Activated CD4-positive, alpha-beta T cell treated with anti-CD3 and anti-CD28 coated beads, Interleukin-2, amount 10 ng/mL, durations not matched to agents 7 days and 5 days (primary cell): ENCODE measurements around the gene BLTP3B. TPM values are rescaled to one million over a fixed set of nuclear protein-coding genes. Genes with fewer than 3 reads are reported as not detected.
"Not testable (repeated sequence)": the region's sequence is repeated elsewhere in the genome, so short reads cannot be mapped to it uniquely, and the experiment has no call there.

Experiments used
- CTCF ChIA-PET: fragments of 350-600 bp; sonication (Branson Sonifier 250); formaldehyde crosslinking; loops from one replicate; lab custom pipeline; 2021; ENCODE audit warnings: antibody characterized with exemption; lab: Charles Lee
- POLR2A ChIA-PET: fragments of 350-600 bp; sonication (Branson Sonifier 250); formaldehyde crosslinking; loops from one replicate; lab custom pipeline; 2021; ENCODE audit warnings: antibody characterized with exemption; lab: Charles Lee
- DNase-seq: peaks from one replicate; pipeline ENCODE4 v3.0.0-alpha.2; 2020
- H3K27ac Mint-ChIP-seq: one replicate; pipeline ENCODE4 v1.8.0; 2021; ENCODE audit warnings: mild to moderate bottlenecking, moderate library complexity, mixed read lengths
- H3K27me3 Mint-ChIP-seq: one replicate; pipeline ENCODE4 v1.8.0; 2021; ENCODE audit warnings: mixed read lengths
- H3K36me3 Mint-ChIP-seq: one replicate; pipeline ENCODE4 v1.8.0; 2021; ENCODE audit warnings: low read depth, mixed read lengths
- H3K4me1 Mint-ChIP-seq: one replicate; pipeline ENCODE4 v1.8.0; 2021; ENCODE audit warnings: mixed read lengths
- H3K4me3 Mint-ChIP-seq: one replicate; pipeline ENCODE4 v1.8.0; 2021; ENCODE audit warnings: mild to moderate bottlenecking, moderate library complexity, mixed read lengths
- H3K9me3 Mint-ChIP-seq: one replicate; pipeline ENCODE4 v1.8.0; 2021; ENCODE audit warnings: mixed read lengths
- total RNA-seq, 2 experiments: library from RNA; stranded (reverse); gene quantifications; one replicate each; pipeline ENCODE4 v1.2.3, GENCODE V29; 2021

BLTP3B gene
- 10 to 100 TPM; 18.0 to 19.8 TPM for total RNA-seq

DNA sequence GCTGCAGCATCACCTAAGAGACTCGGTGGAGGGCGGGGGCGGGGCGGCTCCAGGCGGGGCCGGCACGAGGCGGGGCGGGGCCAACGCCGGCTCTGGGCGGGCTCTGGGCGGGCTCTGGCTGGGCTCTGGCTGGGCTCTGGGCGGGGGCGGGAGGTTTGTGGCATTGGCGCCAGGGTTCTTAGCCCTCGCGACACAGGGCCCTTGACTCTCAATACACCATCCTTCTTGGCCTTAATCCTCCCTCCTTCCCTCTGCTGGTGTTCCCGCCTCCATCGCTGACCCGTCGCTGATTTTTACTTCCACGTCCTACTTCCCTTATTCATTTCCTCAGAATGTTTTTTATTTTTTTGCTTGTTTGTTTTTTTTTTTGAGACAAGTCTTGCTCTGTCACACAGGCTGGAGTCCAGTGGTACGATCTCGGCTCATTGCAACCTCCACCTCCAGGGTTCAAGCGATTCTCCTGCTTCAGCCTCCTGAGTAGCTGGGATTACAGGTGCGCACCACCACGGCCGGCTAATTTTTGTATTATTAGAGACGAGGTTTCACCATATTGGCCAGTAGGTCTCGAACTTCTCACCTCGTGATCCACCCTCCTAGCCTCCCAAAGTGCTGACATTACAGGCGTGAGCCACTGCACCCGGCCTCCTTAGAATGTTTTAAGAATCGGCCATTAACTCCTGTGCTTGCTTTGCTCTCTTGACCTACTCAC, at the start of gene BLTP3B:
Gene BLTP3B (minus strand): TSS at position 24 of the 709 bp plus-strand sequence. CDS start 239 bp downstream, outside the sequence.
- H3K27ac Mint-ChIP-seq, result peak within 1 kb of the TSS; percentile 98
- DNase-seq, result peak; percentile 87
- H3K27me3 Mint-ChIP-seq, result no peaks in the 10 kb centered on the region
- CTCF ChIA-PET, result interaction anchor here (0.9 to 1.4 kb wide), 2 partner anchors 14 to 42 kb away, joined by 3 to 4 read pairs; no protein-coding TSS in a partner anchor
- POLR2A ChIA-PET, result no interaction called here
- H3K4me1 Mint-ChIP-seq, result peaks cover 40% of the 10 kb centered on the region
- H3K4me3 Mint-ChIP-seq, result peak within 1 kb of the TSS; percentile 81
- no peaks in the 10 kb centered on the region for H3K9me3 Mint-ChIP-seq
- peaks cover 1% of the 10 kb centered on the region for H3K36me3 Mint-ChIP-seq

- ChIA-PET POLR2A (no interaction called here), CTCF (no interaction called here)
- DNase-seq, result no peak
- Mint-ChIP-seq H3K9me3 (no peaks in the 10 kb centered on the region), H3K27me3 (no peaks in the 10 kb centered on the region), H3K4me1 (peaks cover 27% of the 10 kb centered on the region), H3K4me3 (no peak overlapping the region), H3K27ac (no peak overlapping the region), H3K36me3 (peaks cover 36% of the 10 kb centered on the region)
These were observed 47.1 kb upstream of the BLTP3B start for GRCh38 chr12:100189636-100190394.

- POLR2A ChIA-PET, CTCF ChIA-PET, DNase-seq, H3K9me3 Mint-ChIP-seq, H3K27ac Mint-ChIP-seq, H3K4me3 Mint-ChIP-seq, H3K27me3 Mint-ChIP-seq: not testable (repeated sequence)
- H3K36me3 Mint-ChIP-seq, result peaks cover 32% of the 10 kb centered on the region
- peaks cover 32% of the 10 kb centered on the region for H3K4me1 Mint-ChIP-seq
These were observed 46.4 kb upstream of the BLTP3B start for GRCh38 chr12:100188888-100189635.

DNA sequence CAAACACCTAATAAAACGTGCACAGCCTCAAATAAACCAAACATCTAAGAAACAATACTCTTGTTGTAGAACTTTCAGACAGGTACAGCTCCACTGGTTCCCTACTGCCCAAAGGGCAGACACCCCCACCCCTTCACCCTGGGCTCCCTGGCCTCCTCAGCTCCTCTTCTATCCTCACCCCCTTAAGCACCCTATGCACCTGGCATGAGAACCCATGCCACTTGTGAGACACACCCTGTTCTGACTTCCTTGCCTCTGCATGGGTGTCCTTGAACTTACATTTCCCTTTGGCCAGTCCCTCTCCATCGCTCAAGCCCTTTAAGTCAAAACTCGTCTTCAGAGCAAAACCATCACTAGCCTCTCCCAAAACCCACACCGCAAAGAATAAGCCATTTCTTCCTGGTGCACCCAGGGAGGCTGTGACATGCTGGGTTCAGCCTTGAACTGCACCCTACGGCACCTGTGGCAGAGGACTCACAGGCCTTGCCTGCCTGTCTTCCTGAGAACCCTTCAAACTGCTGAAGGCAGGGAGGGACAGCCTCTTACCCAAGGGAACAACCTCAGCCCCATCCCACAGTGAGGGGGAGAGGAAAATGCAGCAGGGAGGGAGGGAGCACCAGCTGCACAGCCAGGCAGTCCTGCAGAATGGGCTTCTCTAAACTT, 45.3 kb upstream of the BLTP3B start:
- peaks cover 29% of the 10 kb centered on the region for H3K36me3 Mint-ChIP-seq
- H3K27ac Mint-ChIP-seq, result no peak overlapping the region
- no peaks in the 10 kb centered on the region for H3K9me3 Mint-ChIP-seq
- DNase-seq, result no peak
- H3K27me3 Mint-ChIP-seq, result no peaks in the 10 kb centered on the region
- POLR2A ChIA-PET, result no interaction called here
- H3K4me1 Mint-ChIP-seq, result peaks cover 31% of the 10 kb centered on the region
- no peak overlapping the region for H3K4me3 Mint-ChIP-seq
- CTCF ChIA-PET, result no interaction called here

GRCh38 chr12:100187068-100187467, 44.4 kb upstream of the BLTP3B start:
- ChIA-PET POLR2A (no interaction called here), CTCF (interaction anchor here (1.6 to 2.0 kb wide), 2 partner anchors 11 to 15 kb away, joined by 5 to 9 read pairs; no protein-coding TSS in a partner anchor)
- Mint-ChIP-seq H3K4me1 (peaks cover 30% of the 10 kb centered on the region), H3K27me3 (no peaks in the 10 kb centered on the region), H3K9me3 (no peaks in the 10 kb centered on the region), H3K36me3 (peaks cover 20% of the 10 kb centered on the region), H3K4me3 (no peak overlapping the region), H3K27ac (no peak overlapping the region)
- DNase-seq, result no peak

GRCh38 chr12:100186071-100186470, 43.4 kb upstream of the BLTP3B start:
- H3K36me3 Mint-ChIP-seq, result peaks cover 16% of the 10 kb centered on the region
- ChIA-PET CTCF (interaction anchor here (0.7 to 2.0 kb wide), 5 partner anchors 9 to 49 kb away, joined by 3 to 9 read pairs (median 5); no protein-coding TSS in a partner anchor), POLR2A (no interaction called here)
- H3K27ac Mint-ChIP-seq, result no peak overlapping the region
- H3K27me3 Mint-ChIP-seq, result no peaks in the 10 kb centered on the region
- H3K4me3 Mint-ChIP-seq, result no peak overlapping the region
- no peaks in the 10 kb centered on the region for H3K9me3 Mint-ChIP-seq
- no peak for DNase-seq
- H3K4me1 Mint-ChIP-seq, result peaks cover 30% of the 10 kb centered on the region

DNA sequence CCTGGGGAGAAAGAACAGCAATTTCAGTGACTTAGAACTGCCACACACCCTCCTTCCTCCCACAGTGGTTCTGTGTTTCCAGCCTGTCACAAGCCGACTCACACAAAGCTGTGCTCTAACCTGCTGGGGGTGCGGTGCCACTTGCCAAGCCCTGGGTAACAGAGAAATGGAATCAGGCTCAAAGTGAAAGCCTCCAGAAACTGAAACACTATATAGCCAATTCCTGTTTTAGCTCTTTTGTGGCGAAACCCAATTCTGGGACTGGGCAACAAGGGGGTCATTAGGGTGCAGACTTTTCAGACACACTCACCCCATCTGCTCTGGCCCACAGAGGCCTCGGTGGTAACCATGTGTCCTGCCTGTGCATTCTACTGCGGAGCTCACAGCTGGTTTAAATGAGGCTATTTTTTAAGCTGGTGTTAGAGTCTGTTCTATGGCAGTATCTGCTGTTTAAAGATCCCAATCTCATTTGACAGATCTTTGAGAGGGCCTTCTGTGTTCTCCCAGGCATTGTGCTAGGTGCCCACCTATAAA, 42.8 kb upstream of the BLTP3B start:
- Mint-ChIP-seq H3K36me3 (peaks cover 21% of the 10 kb centered on the region), H3K4me1 (peaks cover 36% of the 10 kb centered on the region), H3K27ac (peak overlapping the region; percentile 22), H3K27me3 (no peaks in the 10 kb centered on the region), H3K4me3 (no peak overlapping the region), H3K9me3 (no peaks in the 10 kb centered on the region)
- ChIA-PET CTCF (interaction anchor here (0.7 to 2.0 kb wide), 6 partner anchors 10 to 50 kb away, joined by 3 to 9 read pairs (median 4); no protein-coding TSS in a partner anchor), POLR2A (no interaction called here)
- peak; percentile 10 for DNase-seq

- no peaks in the 10 kb centered on the region for H3K27me3 Mint-ChIP-seq
- no peak for DNase-seq
- ChIA-PET CTCF (interaction anchor here (0.8 to 1.3 kb wide), 2 partner anchors 30 to 41 kb away, joined by 3 to 4 read pairs; no protein-coding TSS in a partner anchor), POLR2A (interaction anchor here (0.6 kb wide), 1 partner anchor 352 kb away, joined by 4 read pairs; no protein-coding TSS in a partner anchor)
- no peak overlapping the region for H3K27ac Mint-ChIP-seq
- peaks cover 37% of the 10 kb centered on the region for H3K4me1 Mint-ChIP-seq
- H3K4me3 Mint-ChIP-seq, result no peak overlapping the region
- H3K9me3 Mint-ChIP-seq, result no peaks in the 10 kb centered on the region
- H3K36me3 Mint-ChIP-seq, result peaks cover 16% of the 10 kb centered on the region
These were observed 42.0 kb upstream of the BLTP3B start for GRCh38 chr12:100184549-100185145.

DNA sequence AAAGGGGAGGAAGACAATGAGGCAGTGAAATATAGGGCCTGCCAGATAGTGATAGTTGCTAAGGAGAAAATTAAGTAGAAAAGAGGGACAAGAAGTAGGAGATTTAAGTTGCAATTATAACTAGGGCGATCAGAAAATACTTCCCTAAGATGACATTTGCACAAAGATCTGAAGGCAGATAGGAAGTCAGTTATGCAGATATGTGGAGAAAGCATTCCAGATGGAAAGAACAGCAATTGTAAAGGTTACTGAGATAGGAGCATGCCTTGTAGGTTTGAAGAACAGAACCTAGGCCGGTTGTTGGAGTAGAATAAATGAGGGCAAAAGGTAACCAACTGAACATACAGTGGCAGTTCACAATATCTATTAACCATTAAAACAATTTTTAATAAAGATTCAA, 36.6 kb upstream of the BLTP3B start:
- Mint-ChIP-seq H3K27ac (no peak overlapping the region), H3K4me1 (peaks cover 14% of the 10 kb centered on the region), H3K4me3 (no peak overlapping the region), H3K36me3 (peaks cover 16% of the 10 kb centered on the region), H3K27me3 (no peaks in the 10 kb centered on the region), H3K9me3 (no peaks in the 10 kb centered on the region)
- ChIA-PET CTCF (no interaction called here), POLR2A (no interaction called here)
- DNase-seq, result no peak

DNA sequence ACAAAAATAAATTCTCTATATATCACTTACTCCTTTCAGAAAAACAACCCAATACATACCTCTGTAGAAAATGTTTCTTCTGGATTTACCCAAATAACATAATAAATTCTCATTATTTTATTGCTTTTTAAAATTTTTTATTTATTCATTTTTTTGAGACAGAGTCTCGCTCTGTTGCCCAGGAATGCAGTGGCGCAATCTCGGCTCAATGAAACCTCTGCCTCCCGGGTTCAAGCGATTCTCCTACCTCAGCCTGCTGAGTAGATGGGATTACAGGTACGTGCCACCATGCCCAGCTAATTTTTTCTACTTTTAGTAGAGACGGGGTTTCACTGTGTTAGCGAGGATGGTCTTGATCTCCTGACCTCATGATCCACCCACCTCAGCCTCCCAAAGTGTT, 33.8 kb upstream of the BLTP3B start:
- peaks cover 22% of the 10 kb centered on the region for H3K36me3 Mint-ChIP-seq
- H3K4me1 Mint-ChIP-seq, result not testable (repeated sequence)

GRCh38 chr12:100174495-100174894, 31.8 kb upstream of the BLTP3B start:
- Mint-ChIP-seq H3K4me1 (no peaks in the 10 kb centered on the region), H3K4me3 (no peak overlapping the region), H3K27me3 (no peaks in the 10 kb centered on the region), H3K9me3 (no peaks in the 10 kb centered on the region), H3K36me3 (peaks cover 17% of the 10 kb centered on the region), H3K27ac (no peak overlapping the region)
- ChIA-PET POLR2A (no interaction called here), CTCF (interaction anchor here (0.8 to 1.0 kb wide), 2 partner anchors 16 to 55 kb away, joined by 3 read pairs; no protein-coding TSS in a partner anchor)
- no peak for DNase-seq

More for the DNA sequence above, 33.8 kb upstream of the BLTP3B start:
- DNase-seq, H3K4me3 Mint-ChIP-seq, H3K27ac Mint-ChIP-seq, POLR2A ChIA-PET, CTCF ChIA-PET, H3K9me3 Mint-ChIP-seq, H3K27me3 Mint-ChIP-seq: not testable (repeated sequence)
